H1 (cell line): ENCODE data around the gene SCAI. TPM values are rescaled to one million over a fixed set of nuclear protein-coding genes. Genes with fewer than 3 reads are reported as not detected.

Source experiments
- CTCF ChIA-PET: fragments of 300-600 bp; sonication (Branson Sonifier 250); formaldehyde crosslinking; loops from one replicate; lab custom pipeline; 2021; ENCODE audit not compliant: partially characterized antibody; lab: Charles Lee
- POLR2A ChIA-PET: fragments of 300-600 bp; sonication (Branson Sonifier 250); formaldehyde crosslinking; loops from one replicate; lab custom pipeline; 2021; ENCODE audit warnings: inconsistent platforms; ENCODE audit not compliant: partially characterized antibody; lab: Charles Lee
- DNase-seq, 2 experiments: peaks; one replicate each; pipeline versions ENCODE4 v3.0.0 to v3.0.0-alpha.2; 2010 to 2022; ENCODE audit warnings: low spot score in 2 of 2, low read depth in 1 of 2, mixed read lengths in 1 of 2
- FAIRE-seq: peaks from 2 replicates; lab custom pipeline; 2011; peaks lifted over from hg19 to GRCh38; lab: Jason Lieb, UNC
- H2AFZ ChIP-seq: 2 replicates; pipeline ENCODE4 v1.8.1; 2012; ENCODE audit warnings: low read length, inconsistent platforms
- H2AK5ac ChIP-seq: 2 replicates; pipeline ENCODE4 v1.6.1; 2013; ENCODE audit warnings: low read depth, low read length
- H2BK120ac ChIP-seq: replicated peaks from 2 replicates; pipeline ENCODE3; 2013; ENCODE audit warnings: low read depth, low read length, inconsistent platforms
- H2BK12ac ChIP-seq: 2 replicates; pipeline ENCODE4 v1.6.1; 2013; ENCODE audit warnings: low read depth, low read length
- H2BK15ac ChIP-seq: 2 replicates; pipeline ENCODE4 v1.6.1; 2013; ENCODE audit warnings: low read length
- H2BK20ac ChIP-seq: 2 replicates; pipeline ENCODE4 v1.6.1; 2013; ENCODE audit warnings: low read length
- H2BK5ac ChIP-seq: 2 replicates; pipeline ENCODE4 v1.6.1; 2013; ENCODE audit warnings: low read depth, low read length
- H3K14ac ChIP-seq: 2 replicates; pipeline ENCODE4 v1.6.1; 2013; ENCODE audit warnings: inconsistent platforms; ENCODE audit not compliant: insufficient read length
- H3K18ac ChIP-seq: 2 replicates; pipeline ENCODE4 v1.6.1; 2013; ENCODE audit warnings: low read length; ENCODE audit errors: extremely low read depth
- H3K23ac ChIP-seq: 2 replicates; pipeline ENCODE4 v1.6.1; 2013; ENCODE audit warnings: inconsistent platforms; ENCODE audit not compliant: insufficient read length
- H3K23me2 ChIP-seq: 2 replicates; pipeline ENCODE4 v1.6.1; 2013; ENCODE audit warnings: low read depth, low read length
- H3K27ac ChIP-seq: 2 replicates; pipeline ENCODE4 v1.6.1; 2011; ENCODE audit warnings: low read depth, low read length, inconsistent platforms
- H3K27me3 ChIP-seq, 4 experiments: replicated peaks in 1 of 4; 1 replicate in 1 of 4; 2 replicates in 3 of 4; pipeline versions ENCODE4 v1.6.1 to v1.8.1; 2011 to 2013; ENCODE audit warnings: low read length in 3 of 4, mild to moderate bottlenecking in 3 of 4, inconsistent platforms in 2 of 4, mixed read lengths in 2 of 4, moderate library complexity in 1 of 4; ENCODE audit not compliant: control insufficient read depth in 3 of 4, insufficient read depth in 3 of 4; ENCODE audit errors: extremely low read depth in 1 of 4
- H3K36me3 ChIP-seq, 4 experiments: 2 replicates each; pipeline versions ENCODE4 v1.6.1 to v1.8.1; 2011 to 2013; ENCODE audit warnings: mild to moderate bottlenecking in 4 of 4, low read length in 3 of 4, moderate library complexity in 2 of 4, control low read depth in 1 of 4, inconsistent platforms in 1 of 4; ENCODE audit not compliant: insufficient read depth in 4 of 4, control insufficient read depth in 2 of 4
- H3K4ac ChIP-seq: replicated peaks from 2 replicates; pipeline ENCODE3; 2013; ENCODE audit warnings: low read length, low read depth, mixed read lengths, inconsistent platforms; ENCODE audit not compliant: insufficient read length
- H3K4me1 ChIP-seq, 4 experiments: replicated peaks in 1 of 4; 1 replicate in 1 of 4; 2 replicates in 3 of 4; pipeline versions ENCODE4 v1.6.1 to v1.8.1; 2011 to 2013; ENCODE audit warnings: low read length in 3 of 4, inconsistent platforms in 2 of 4, mixed read lengths in 1 of 4; ENCODE audit not compliant: insufficient read depth in 4 of 4, control insufficient read depth in 3 of 4
- H3K4me2 ChIP-seq, 2 experiments: 2 replicates each; pipeline versions ENCODE4 v1.6.1 to v1.8.1; 2011 to 2013; ENCODE audit warnings: low read depth in 2 of 2, low read length in 2 of 2, control low read depth in 1 of 2, inconsistent platforms in 1 of 2, mild to moderate bottlenecking in 1 of 2; ENCODE audit not compliant: insufficient read depth in 1 of 2
- H3K4me3 ChIP-seq, 4 experiments: fragments of 200-600, 300-600 bp in 1 of 4; sonication (generic), shearing (Covaris generic), sonication (Bioruptor Twin) in 1 of 4; 2 replicates each; pipeline versions ENCODE4 v1.5.1 to v1.8.1; 2011 to 2016; ENCODE audit warnings: low read length in 4 of 4, low read depth in 3 of 4, control low read depth in 2 of 4, inconsistent platforms in 2 of 4, mild to moderate bottlenecking in 2 of 4, mixed read lengths in 1 of 4, moderate library complexity in 1 of 4; ENCODE audit not compliant: insufficient read depth in 2 of 4; ENCODE audit errors: extremely low read depth in 1 of 4
- H3K56ac ChIP-seq: replicated peaks from 2 replicates; pipeline ENCODE3; 2013; ENCODE audit warnings: low read depth, mild to moderate bottlenecking, mixed read lengths, low read length, inconsistent platforms; ENCODE audit not compliant: insufficient read length
- H3K79me1 ChIP-seq: 2 replicates; pipeline ENCODE4 v1.6.1; 2013; ENCODE audit warnings: low read depth, low read length, control low read depth
- H3K79me2 ChIP-seq, 2 experiments: 2 replicates each; pipeline versions ENCODE4 v1.6.1 to v1.8.1; 2012 to 2013; ENCODE audit warnings: low read length in 2 of 2, mild to moderate bottlenecking in 2 of 2, inconsistent platforms in 1 of 2; ENCODE audit not compliant: insufficient read depth in 2 of 2, control insufficient read depth in 1 of 2
- H3K9ac ChIP-seq, 4 experiments: replicated peaks in 1 of 4; 1 replicate in 1 of 4; 2 replicates in 3 of 4; pipeline versions ENCODE4 v1.6.1 to v1.8.1; 2011 to 2013; ENCODE audit warnings: low read depth in 3 of 4, low read length in 3 of 4, control low read depth in 2 of 4, mild to moderate bottlenecking in 2 of 4, moderate library complexity in 2 of 4, inconsistent platforms in 1 of 4; ENCODE audit errors: extremely low read depth in 1 of 4
- H3K9me3 ChIP-seq, 2 experiments: 2 replicates each; pipeline versions ENCODE4 v1.6.1 to v1.8.1; 2012 to 2013; ENCODE audit warnings: mild to moderate bottlenecking in 2 of 2, moderate library complexity in 2 of 2, control low read depth in 1 of 2, inconsistent platforms in 1 of 2, low read depth in 1 of 2, low read length in 1 of 2, mixed read lengths in 1 of 2; ENCODE audit not compliant: insufficient read depth in 2 of 2
- H4K20me1 ChIP-seq, 2 experiments: replicated peaks in 1 of 2; 2 replicates each; pipeline versions ENCODE3 to v1.8.1; 2011 to 2013; ENCODE audit warnings: inconsistent platforms in 2 of 2, low read length in 2 of 2, mild to moderate bottlenecking in 1 of 2; ENCODE audit not compliant: insufficient read depth in 2 of 2, control insufficient read depth in 1 of 2
- H4K5ac ChIP-seq: 2 replicates; pipeline ENCODE4 v1.6.1; 2013; ENCODE audit warnings: low read length, low read depth, mixed read lengths, inconsistent platforms; ENCODE audit not compliant: insufficient read length
- H4K8ac ChIP-seq: 2 replicates; pipeline ENCODE4 v1.8.0; 2013; ENCODE audit warnings: mild to moderate bottlenecking, moderate library complexity, low read length, inconsistent platforms; ENCODE audit not compliant: insufficient read depth; ENCODE audit errors: extremely low read depth
- H4K91ac ChIP-seq: replicated peaks from 2 replicates; pipeline ENCODE3; 2013; ENCODE audit warnings: low read length, mixed read lengths, inconsistent platforms; ENCODE audit not compliant: insufficient read length
- CREB1 ChIP-seq: IDR thresholded peaks from 2 replicates; pipeline ENCODE4 v1.6.1; 2012; ENCODE audit warnings: inconsistent platforms
- FOSL1 ChIP-seq: IDR thresholded peaks from 2 replicates; pipeline ENCODE4 v1.6.1; 2011; ENCODE audit warnings: mild to moderate bottlenecking, low read depth, low read length, moderate library complexity; ENCODE audit not compliant: insufficient read depth
- POLR2AphosphoS5 ChIP-seq: IDR thresholded peaks from 2 replicates; pipeline ENCODE4 v1.6.1; 2011; ENCODE audit warnings: low read depth, low read length
- WGBS, 2 experiments: shearing (Covaris generic) in 1 of 2; methylation state at CpG; one replicate each; pipeline versions ENCODE4 v1.1.6 to v1.1.7; 2013 to 2015; ENCODE audit warnings: low lambda C conversion rate in 2 of 2, mixed read lengths in 2 of 2, inconsistent platforms in 1 of 2, low coverage in 1 of 2, missing lambda C conversion rate in 1 of 2; ENCODE audit not compliant: insufficient replicate concordance in 2 of 2, insufficient coverage in 1 of 2, insufficient read length in 1 of 2; ENCODE audit errors: extremely low coverage in 1 of 2, missing lambda C conversion rate in 1 of 2; 5-methylcytosine and 5-hydroxymethylcytosine counted together
- polyA plus RNA-seq, 7 experiments: library from polyadenylated mRNA; depleted of rRNA in 3 of 7; stranded (reverse) in 5 of 7; unstranded in 2 of 7; fragments of >200 nt in 5 of 7; fragments of 200-250 nt in 2 of 7; gene quantifications; 1 replicate in 5 of 7; 2 replicates in 1 of 7; 4 replicates in 1 of 7; pipeline versions ENCODE4 v1.2.1 to v1.2.3, GENCODE V29; 2011 to 2013; ENCODE audit warnings: missing spikeins in 2 of 7, mixed read lengths in 2 of 7
- total RNA-seq: library from RNA; stranded (reverse); fragmentation: NEBNext Ultra II Directional; extraction: Animal tissue kit (Norgen Biotek cat#: 25700); gene quantifications from 2 replicates; pipeline ENCODE4 v1.2.1, GENCODE V29; 2021

SCAI gene
- total and polyA plus RNA-seq, 2 of the 8 experiments (the other 6 are each of a cell fraction or from before 2014, with no cell fraction given): 6.4 to 19.8 TPM

DNA sequence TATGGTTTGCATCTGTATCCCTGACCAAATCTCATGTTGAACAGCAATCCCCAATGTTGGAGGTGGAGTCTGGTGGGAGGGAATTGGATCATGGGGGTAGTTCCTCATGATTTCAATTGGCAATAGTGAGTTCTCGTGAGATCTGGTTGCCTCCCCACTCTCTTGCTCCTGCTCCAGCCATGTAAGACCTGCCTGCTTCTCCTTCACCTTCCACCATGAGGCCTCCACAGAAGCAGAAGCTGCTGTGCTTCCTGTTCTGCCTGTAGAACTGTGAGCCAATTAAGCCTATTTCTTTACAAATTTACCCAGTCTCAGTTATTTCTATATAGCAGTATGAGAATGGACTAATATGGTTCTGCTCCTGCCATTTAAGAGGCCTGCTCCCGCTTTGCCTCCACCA, 32.9 kb downstream of the SCAI start:
- FAIRE-seq: no peak
- no peak overlapping the region for H3K4me3 ChIP-seq
- H3K27ac ChIP-seq: no peak overlapping the region
- POLR2A ChIA-PET: no interaction called here
- H3K23ac ChIP-seq: no peak overlapping the region
- 98% methylated on average over 2 of the region's 2 CpGs; no CpG with 5 or more reads in 1 of the 2 experiments for WGBS, 2 experiments
- H2AK5ac ChIP-seq: no peak overlapping the region
- H3K79me2 ChIP-seq: peaks cover 0 to 42% of the 10 kb centered on the region in 2 experiments; a peak in 3 of 4 replicates
- H3K9me3 ChIP-seq: peaks cover 3 to 6% of the 10 kb centered on the region in 2 experiments; a peak in 2 of 4 replicates
- no peak overlapping the region for H3K14ac ChIP-seq
- no peaks in the 10 kb centered on the region for H3K23me2 ChIP-seq
- H3K27me3 ChIP-seq: no peaks in the 10 kb centered on the region
- no peak overlapping the region for H3K4ac ChIP-seq
- H2BK20ac ChIP-seq: no peak overlapping the region
- no peak overlapping the region for H2BK120ac ChIP-seq
- TF ChIP-seq FOSL1: no peak
- TF ChIP-seq POLR2AphosphoS5: no peak
- TF ChIP-seq CREB1: no peak
- no peak overlapping the region for H2BK5ac ChIP-seq
- no peak overlapping the region for H4K91ac ChIP-seq
- no peaks in the 10 kb centered on the region for H4K20me1 ChIP-seq
- no peak overlapping the region for H2BK12ac ChIP-seq
- no peak overlapping the region for H2AFZ ChIP-seq
- H4K8ac ChIP-seq: no peak overlapping the region
- CTCF ChIA-PET: no interaction called here
- DNase-seq: no peak
- H3K4me2 ChIP-seq: no peak overlapping the region
- H3K56ac ChIP-seq: no peak overlapping the region
- peaks cover 0 to 5% (median 0%) of the 10 kb centered on the region in 4 experiments; a peak in 3 of 8 replicates for H3K36me3 ChIP-seq
- H3K4me1 ChIP-seq: no peaks in the 10 kb centered on the region
- H3K79me1 ChIP-seq: no peaks in the 10 kb centered on the region; the same call in 1 of the 2 replicates
- H3K18ac ChIP-seq: no peak overlapping the region
- H3K9ac ChIP-seq: no peak overlapping the region
- no peak overlapping the region for H4K5ac ChIP-seq
- no peak overlapping the region for H2BK15ac ChIP-seq
